Measurements from ENCODE around the gene LRTM1.
A peak's percentile ranks its signal among the peaks of the same experiment; 100 is the strongest.

Gene LRTM1

DNA sequence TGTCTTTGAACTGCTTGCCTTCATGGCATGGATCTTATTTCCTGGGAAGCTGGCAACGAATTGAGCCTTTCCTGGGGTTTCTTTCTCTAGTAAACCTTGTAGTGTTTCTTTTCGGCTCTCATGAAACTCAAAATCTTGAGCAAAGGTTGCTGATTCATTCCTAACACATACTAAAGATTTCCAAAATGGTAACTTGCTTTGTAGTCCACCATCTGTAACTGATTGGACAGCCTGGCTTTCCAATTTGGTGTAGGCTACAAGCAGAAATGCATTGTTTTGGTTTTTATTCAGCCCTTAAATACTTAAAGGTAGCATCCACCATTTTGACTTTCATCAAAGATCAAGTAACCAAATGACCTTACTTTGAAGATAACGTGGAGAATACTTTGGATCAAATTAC is 38.1 kb downstream of the LRTM1 start:
- no peak for DNase-seq

- no peak for DNase-seq
Measured at GRCh38 chr3:54888873-54889272, 39.0 kb downstream of the LRTM1 start.

GRCh38 chr3:54888162-54888561 is 39.7 kb downstream of the LRTM1 start:
- no peak for DNase-seq

DNA sequence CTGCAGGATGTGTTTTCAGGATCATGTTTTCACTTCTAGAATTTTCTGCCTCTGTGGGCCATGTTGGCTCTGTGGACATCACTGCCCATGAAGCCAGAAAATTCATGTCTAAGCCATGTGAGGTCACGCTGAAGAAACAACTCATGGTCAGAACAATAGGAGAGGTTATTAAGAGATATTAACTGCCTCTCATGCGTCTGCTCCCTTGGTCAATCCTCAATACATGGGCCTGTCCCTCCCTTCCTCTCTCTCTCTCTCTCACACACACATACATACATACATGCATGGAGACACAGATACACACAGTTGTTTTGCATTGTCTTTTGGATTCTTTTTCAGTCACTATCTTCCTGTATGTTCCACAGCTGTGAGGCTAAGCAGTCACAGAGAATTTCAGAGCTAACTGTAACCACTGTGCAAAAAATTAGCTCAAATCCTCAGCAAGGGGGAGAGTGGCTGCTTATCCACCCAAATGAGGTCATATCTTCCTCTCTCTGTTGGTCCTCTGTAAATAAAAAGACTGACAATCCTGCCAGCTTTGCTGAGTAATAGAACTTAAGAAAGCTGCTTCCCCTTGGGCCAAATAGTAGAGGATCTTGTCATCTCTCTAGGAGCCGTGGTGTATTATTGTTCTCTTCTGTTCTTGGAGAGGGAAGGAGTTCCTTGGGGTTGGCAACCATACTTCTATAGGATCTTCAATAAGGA is 45.6 kb downstream of the LRTM1 start:
- DNase-seq: no peak

- DNase-seq: no peak
Measured at GRCh38 chr3:54878145-54878544, 49.7 kb downstream of the LRTM1 start.

DNA sequence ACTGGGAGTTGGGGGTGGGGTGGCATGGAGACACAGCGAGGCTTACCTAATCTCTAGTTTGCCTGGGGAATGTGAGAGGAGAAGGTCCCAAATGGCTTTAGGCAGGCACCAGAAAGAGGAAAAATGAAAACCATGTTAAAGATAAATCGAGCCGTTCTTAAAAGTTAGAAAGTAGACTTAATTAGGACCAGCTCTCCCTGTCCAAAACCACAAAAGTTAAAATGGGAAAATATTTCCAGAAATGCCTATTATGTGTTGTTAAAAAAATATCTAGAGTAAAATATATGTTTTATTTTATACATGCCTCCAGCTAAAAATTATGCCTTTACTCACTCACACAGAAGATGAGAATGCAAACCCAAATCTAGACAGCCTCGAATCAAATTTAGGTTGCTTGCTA is 50.1 kb downstream of the LRTM1 start:
- no peak for DNase-seq

GRCh38 chr3:54876694-54877093 is 51.2 kb downstream of the LRTM1 start:
- DNase-seq: no peak

- DNase-seq: no peak
Measured at GRCh38 chr3:54875596-54876268, 52.1 kb downstream of the LRTM1 start.

DNA sequence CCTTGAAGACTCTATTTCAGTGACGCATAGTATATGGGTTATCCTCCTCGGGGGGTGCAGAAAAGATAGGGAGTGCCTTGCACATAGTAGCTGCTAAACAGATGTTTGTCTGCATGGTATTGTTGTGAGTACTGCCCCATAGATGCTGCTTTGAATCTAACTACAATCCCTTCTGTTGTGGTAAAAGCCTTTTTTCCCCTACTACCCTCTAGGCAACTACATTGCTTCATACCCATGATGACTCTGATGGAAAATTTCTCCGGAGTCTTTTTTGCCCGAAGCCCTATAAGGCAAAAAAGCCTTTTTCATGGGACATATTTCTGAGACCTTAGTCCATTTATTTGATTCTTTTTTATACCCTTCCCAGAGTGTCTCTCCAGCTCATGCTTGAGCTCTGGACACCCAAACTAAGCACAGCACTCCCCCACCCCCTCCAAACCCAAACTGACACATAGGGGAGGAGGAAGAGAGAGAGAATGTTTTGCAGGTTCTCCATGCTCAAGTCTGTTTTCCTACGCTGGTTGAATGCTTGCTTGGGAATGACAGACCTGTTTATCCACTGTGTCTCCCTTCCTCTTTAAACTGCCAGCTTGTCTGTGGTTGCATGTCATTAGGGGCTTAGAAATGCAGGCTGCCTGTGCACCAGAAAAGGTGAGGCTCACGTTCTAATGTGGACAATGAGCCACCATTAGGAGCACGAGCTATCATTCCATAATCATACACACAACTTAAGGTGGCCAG is 52.9 kb downstream of the LRTM1 start:
- no peak for DNase-seq

DNA sequence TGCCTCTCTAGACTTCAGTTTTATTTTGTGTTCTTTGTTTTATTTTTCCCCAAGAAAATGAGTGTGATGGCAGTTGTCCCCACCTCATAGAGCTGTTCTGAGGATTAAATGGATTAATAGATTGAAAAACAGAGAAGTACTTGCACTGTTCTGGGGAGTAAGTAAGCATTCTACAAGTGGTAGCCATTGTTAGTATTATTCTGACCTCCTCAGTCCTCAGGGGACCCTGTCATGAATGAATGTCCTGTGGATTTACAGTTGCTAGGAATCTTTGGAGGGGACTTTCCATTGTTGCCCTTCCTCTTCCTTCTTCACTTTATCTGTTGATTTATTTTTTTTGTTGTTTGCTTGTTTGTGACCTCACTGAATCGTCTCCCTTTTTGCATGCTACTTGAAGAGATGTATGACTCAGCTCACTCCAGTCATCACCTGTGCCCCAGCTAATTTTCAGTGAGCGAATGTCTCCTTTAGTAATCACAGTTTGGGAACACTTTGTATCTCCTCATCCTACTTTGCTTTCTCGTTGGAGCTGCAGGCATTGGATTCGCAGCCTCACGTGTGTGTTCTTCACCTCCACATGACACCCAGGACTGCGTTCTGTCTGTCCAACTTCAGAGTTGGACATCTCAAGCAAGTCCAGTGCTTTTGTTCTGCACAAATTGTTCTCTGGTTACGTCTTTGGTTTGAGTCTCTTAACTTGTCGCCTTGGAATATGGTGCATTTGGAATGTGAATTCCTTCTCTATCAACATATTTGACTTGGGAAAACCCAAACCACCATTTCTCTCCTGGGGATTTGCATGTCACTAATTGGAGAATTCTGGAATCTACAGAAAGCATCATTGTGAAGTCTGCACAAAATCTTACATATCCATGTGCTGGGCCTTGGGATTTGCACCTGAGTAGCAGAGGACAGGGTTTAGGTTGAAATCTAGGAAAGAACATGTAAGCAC is 54.5 kb downstream of the LRTM1 start:
- DNase-seq: no peak

DNA sequence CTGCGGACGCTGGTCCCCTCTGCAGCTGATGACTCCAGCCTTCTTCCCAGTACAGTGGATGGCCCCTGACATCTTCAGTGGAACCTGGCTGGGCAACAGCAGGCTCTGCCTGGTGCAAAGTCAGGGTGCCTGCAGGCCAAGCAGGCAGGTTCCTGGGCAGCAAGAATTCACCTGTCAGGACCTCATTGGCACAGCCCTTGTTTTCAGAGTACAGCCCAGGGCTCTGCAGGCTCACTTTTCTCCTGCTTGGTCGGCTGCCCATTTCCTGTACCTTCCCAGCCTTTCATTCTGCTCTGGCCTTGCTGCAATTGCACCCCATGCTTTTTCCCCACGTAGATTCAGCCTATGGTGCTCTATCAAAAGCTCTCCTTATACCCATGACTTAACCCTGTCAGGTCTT is 56.0 kb downstream of the LRTM1 start:
- no peak for DNase-seq

GRCh38 chr3:54870423-54870822 is 57.4 kb downstream of the LRTM1 start:
- peak; percentile 69 for DNase-seq

Data from midbrain (tissue), 1 donor.